HEK293 (cell line): Measurements from ENCODE around the gene UGT1A9.

Source experiments
- CTCF ChIA-PET: fragments of 350-600 bp; formaldehyde crosslinking; extraction: SDS; loops from one replicate; lab custom pipeline; 2021; ENCODE audit warnings: antibody characterized with exemption; lab: Yijun Ruan, JAX
- POLR2A ChIA-PET: fragments of 300-600 bp; formaldehyde crosslinking; extraction: SDS; loops from one replicate; lab custom pipeline; 2020; ENCODE audit warnings: antibody characterized with exemption, inconsistent platforms; lab: Yijun Ruan, JAX
- H3K27ac ChIP-seq: fragments of 200-500 bp; sonication (Bioruptor generic); 2 replicates; pipeline ENCODE4 v1.5.1; 2014; ENCODE audit warnings: low read depth, low read length, control low read depth, inconsistent platforms; ENCODE audit errors: extremely low read depth
- H3K36me3 ChIP-seq, 2 experiments: fragments of 200-500 bp in 1 of 2; sonication (Bioruptor generic) in 1 of 2; 1 replicate in 1 of 2; 2 replicates in 1 of 2; pipeline ENCODE4 v1.5.1; 2014 to 2017; ENCODE audit warnings: inconsistent platforms in 2 of 2, low read length in 2 of 2; ENCODE audit not compliant: control insufficient read depth in 2 of 2, insufficient read depth in 1 of 2
- H3K4me1 ChIP-seq: fragments of 200-500 bp; sonication (Bioruptor generic); 2 replicates; pipeline ENCODE4 v1.5.1; 2014; ENCODE audit warnings: mild to moderate bottlenecking, low read length, inconsistent platforms; ENCODE audit not compliant: control insufficient read depth, insufficient read depth
- H3K4me3 ChIP-seq: 2 replicates; pipeline ENCODE4 v1.5.1; 2011; ENCODE audit warnings: low read depth, mild to moderate bottlenecking, control low read depth, low read length, moderate library complexity
- H3K9me3 ChIP-seq: fragments of 200-500 bp; sonication (Bioruptor generic); 2 replicates; pipeline ENCODE4 v1.5.1; 2014; ENCODE audit warnings: low read depth, low read length, inconsistent platforms; ENCODE audit not compliant: control insufficient read depth, insufficient read depth
- MZF1 ChIP-seq: fragments of 450-650 bp; formaldehyde crosslinking; IDR thresholded peaks from 2 replicates; pipeline ENCODE4 v1.5.1; 2017; ENCODE audit warnings: missing biosample characterization, missing genetic modification characterization, borderline replicate concordance
- PRDM2 ChIP-seq: fragments of 450-650 bp; formaldehyde crosslinking; IDR thresholded peaks from 2 replicates; pipeline ENCODE4 v1.5.1; 2016; ENCODE audit warnings: missing biosample characterization, missing genetic modification characterization, borderline replicate concordance
- REPIN1 ChIP-seq: fragments of 450-650 bp; formaldehyde crosslinking; IDR thresholded peaks from 2 replicates; pipeline ENCODE4 v1.5.1; 2017; ENCODE audit warnings: missing biosample characterization, missing genetic modification characterization, low read depth
- SP7 ChIP-seq: fragments of 450-650 bp; formaldehyde crosslinking; IDR thresholded peaks from 2 replicates; pipeline ENCODE4 v1.5.1; 2016; ENCODE audit warnings: missing biosample characterization, missing genetic modification characterization
- ZBTB48 ChIP-seq: fragments of 450-650 bp; formaldehyde crosslinking; IDR thresholded peaks from 2 replicates; pipeline ENCODE4 v1.5.1; 2016; ENCODE audit warnings: missing biosample characterization, missing genetic modification characterization
- ZFP3 ChIP-seq: fragments of 450-650 bp; formaldehyde crosslinking; IDR thresholded peaks from 2 replicates; pipeline ENCODE4 v1.5.1; 2016; ENCODE audit warnings: low read depth, missing biosample characterization, missing genetic modification characterization
- ZNF121 ChIP-seq: fragments of 450-650 bp; formaldehyde crosslinking; IDR thresholded peaks from 2 replicates; pipeline ENCODE4 v1.5.1; 2016; ENCODE audit warnings: missing biosample characterization, missing genetic modification characterization
- ZNF16 ChIP-seq: fragments of 450-650 bp; formaldehyde crosslinking; IDR thresholded peaks from 2 replicates; pipeline ENCODE4 v1.5.1; 2016; ENCODE audit warnings: low read depth, missing biosample characterization, missing genetic modification characterization
- ZNF366 ChIP-seq: fragments of 450-650 bp; formaldehyde crosslinking; conservative IDR thresholded peaks from 2 replicates; pipeline ENCODE4 v1.5.1; 2016; ENCODE audit warnings: missing biosample characterization, missing genetic modification characterization
- ZNF510 ChIP-seq: fragments of 450-650 bp; formaldehyde crosslinking; IDR thresholded peaks from 2 replicates; pipeline ENCODE4 v1.5.1; 2018; ENCODE audit warnings: mild to moderate bottlenecking, missing genetic modification characterization, missing biosample characterization; ENCODE audit not compliant: insufficient replicate concordance
- ZNF645 ChIP-seq: fragments of 450-650 bp; formaldehyde crosslinking; IDR thresholded peaks from 2 replicates; pipeline ENCODE4; 2016; ENCODE audit warnings: missing biosample characterization, missing genetic modification characterization
- ZNF707 ChIP-seq: fragments of 450-650 bp; formaldehyde crosslinking; IDR thresholded peaks from 2 replicates; pipeline ENCODE4 v1.5.1; 2016; ENCODE audit warnings: missing biosample characterization, missing genetic modification characterization
- ZNF777 ChIP-seq: fragments of 450-650 bp; formaldehyde crosslinking; IDR thresholded peaks from 2 replicates; pipeline ENCODE4 v1.5.1; 2017; ENCODE audit warnings: missing biosample characterization, missing genetic modification characterization, borderline replicate concordance
- TF ChIP-seq, protein P1 (sequence below): fragments of 450-650 bp; formaldehyde crosslinking; IDR thresholded peaks from 2 replicates; pipeline ENCODE4 v1.5.1; 2016; ENCODE audit warnings: missing biosample characterization, missing genetic modification characterization
- TF ChIP-seq, protein P2 (sequence below): fragments of 450-650 bp; formaldehyde crosslinking; conservative IDR thresholded peaks from 2 replicates; pipeline ENCODE4 v1.5.1; 2016; ENCODE audit warnings: low read depth, missing biosample characterization, missing genetic modification characterization
- TF ChIP-seq, protein P3 (sequence below): sonication (generic); formaldehyde crosslinking; IDR thresholded peaks from 2 replicates; pipeline ENCODE4 v1.8.1; 2022; ENCODE audit warnings: mild to moderate bottlenecking, moderate library complexity, missing genetic modification reagents
- TF ChIP-seq, protein P4 (sequence below): fragments of 450-650 bp; formaldehyde crosslinking; IDR thresholded peaks from 2 replicates; pipeline ENCODE4 v1.5.1; 2016; ENCODE audit warnings: missing biosample characterization, missing genetic modification characterization
- TF ChIP-seq, protein P5 (sequence below): fragments of 450-650 bp; formaldehyde crosslinking; IDR thresholded peaks from 2 replicates; pipeline ENCODE4 v1.5.1; 2017; ENCODE audit warnings: missing biosample characterization, missing genetic modification characterization

The UGT1A9 gene

GRCh38 chr2:233686928-233687327 lies 15.2 kb downstream of the UGT1A9 start (continued):
- no peak for TF ChIP-seq PRDM2 (tag by site-specific recombination)

- CTCF ChIA-PET = no interaction called here
Measured at GRCh38 chr2:233688341-233688740, 16.6 kb downstream of the UGT1A9 start.

GRCh38 chr2:233689031-233689430 lies 17.3 kb downstream of the UGT1A9 start:
- ChIA-PET POLR2A (no interaction called here), CTCF (no interaction called here)
- Histone ChIP-seq H3K27ac (no peak overlapping the region), H3K4me3 (no peak overlapping the region), H3K4me1 (no peaks in the 10 kb centered on the region), H3K36me3 (no peaks in the 10 kb centered on the region), H3K9me3 (no peaks in the 10 kb centered on the region)
- no peak for TF ChIP-seq ZNF16 (tag by site-specific recombination)
- no peak for TF ChIP-seq ZNF366
- TF ChIP-seq ZNF645 (tag by site-specific recombination) = no peak
- TF ChIP-seq SP7 (tag by site-specific recombination) = no peak
- TF ChIP-seq, protein P1, sequence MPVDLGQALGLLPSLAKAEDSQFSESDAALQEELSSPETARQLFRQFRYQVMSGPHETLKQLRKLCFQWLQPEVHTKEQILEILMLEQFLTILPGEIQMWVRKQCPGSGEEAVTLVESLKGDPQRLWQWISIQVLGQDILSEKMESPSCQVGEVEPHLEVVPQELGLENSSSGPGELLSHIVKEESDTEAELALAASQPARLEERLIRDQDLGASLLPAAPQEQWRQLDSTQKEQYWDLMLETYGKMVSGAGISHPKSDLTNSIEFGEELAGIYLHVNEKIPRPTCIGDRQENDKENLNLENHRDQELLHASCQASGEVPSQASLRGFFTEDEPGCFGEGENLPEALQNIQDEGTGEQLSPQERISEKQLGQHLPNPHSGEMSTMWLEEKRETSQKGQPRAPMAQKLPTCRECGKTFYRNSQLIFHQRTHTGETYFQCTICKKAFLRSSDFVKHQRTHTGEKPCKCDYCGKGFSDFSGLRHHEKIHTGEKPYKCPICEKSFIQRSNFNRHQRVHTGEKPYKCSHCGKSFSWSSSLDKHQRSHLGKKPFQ (tag by site-specific recombination) = no peak
- TF ChIP-seq, protein P2, sequence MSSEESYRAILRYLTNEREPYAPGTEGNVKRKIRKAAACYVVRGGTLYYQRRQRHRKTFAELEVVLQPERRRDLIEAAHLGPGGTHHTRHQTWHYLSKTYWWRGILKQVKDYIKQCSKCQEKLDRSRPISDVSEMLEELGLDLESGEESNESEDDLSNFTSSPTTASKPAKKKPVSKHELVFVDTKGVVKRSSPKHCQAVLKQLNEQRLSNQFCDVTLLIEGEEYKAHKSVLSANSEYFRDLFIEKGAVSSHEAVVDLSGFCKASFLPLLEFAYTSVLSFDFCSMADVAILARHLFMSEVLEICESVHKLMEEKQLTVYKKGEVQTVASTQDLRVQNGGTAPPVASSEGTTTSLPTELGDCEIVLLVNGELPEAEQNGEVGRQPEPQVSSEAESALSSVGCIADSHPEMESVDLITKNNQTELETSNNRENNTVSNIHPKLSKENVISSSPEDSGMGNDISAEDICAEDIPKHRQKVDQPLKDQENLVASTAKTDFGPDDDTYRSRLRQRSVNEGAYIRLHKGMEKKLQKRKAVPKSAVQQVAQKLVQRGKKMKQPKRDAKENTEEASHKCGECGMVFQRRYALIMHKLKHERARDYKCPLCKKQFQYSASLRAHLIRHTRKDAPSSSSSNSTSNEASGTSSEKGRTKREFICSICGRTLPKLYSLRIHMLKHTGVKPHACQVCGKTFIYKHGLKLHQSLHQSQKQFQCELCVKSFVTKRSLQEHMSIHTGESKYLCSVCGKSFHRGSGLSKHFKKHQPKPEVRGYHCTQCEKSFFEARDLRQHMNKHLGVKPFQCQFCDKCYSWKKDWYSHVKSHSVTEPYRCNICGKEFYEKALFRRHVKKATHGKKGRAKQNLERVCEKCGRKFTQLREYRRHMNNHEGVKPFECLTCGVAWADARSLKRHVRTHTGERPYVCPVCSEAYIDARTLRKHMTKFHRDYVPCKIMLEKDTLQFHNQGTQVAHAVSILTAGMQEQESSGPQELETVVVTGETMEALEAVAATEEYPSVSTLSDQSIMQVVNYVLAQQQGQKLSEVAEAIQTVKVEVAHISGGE (tag by site-specific recombination) = no peak
- TF ChIP-seq, protein P3, sequence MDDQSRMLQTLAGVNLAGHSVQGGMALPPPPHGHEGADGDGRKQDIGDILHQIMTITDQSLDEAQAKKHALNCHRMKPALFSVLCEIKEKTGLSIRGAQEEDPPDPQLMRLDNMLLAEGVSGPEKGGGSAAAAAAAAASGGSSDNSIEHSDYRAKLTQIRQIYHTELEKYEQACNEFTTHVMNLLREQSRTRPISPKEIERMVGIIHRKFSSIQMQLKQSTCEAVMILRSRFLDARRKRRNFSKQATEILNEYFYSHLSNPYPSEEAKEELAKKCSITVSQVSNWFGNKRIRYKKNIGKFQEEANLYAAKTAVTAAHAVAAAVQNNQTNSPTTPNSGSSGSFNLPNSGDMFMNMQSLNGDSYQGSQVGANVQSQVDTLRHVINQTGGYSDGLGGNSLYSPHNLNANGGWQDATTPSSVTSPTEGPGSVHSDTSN (CRISPR knock-in tag) = no peak
- TF ChIP-seq, protein P4, sequence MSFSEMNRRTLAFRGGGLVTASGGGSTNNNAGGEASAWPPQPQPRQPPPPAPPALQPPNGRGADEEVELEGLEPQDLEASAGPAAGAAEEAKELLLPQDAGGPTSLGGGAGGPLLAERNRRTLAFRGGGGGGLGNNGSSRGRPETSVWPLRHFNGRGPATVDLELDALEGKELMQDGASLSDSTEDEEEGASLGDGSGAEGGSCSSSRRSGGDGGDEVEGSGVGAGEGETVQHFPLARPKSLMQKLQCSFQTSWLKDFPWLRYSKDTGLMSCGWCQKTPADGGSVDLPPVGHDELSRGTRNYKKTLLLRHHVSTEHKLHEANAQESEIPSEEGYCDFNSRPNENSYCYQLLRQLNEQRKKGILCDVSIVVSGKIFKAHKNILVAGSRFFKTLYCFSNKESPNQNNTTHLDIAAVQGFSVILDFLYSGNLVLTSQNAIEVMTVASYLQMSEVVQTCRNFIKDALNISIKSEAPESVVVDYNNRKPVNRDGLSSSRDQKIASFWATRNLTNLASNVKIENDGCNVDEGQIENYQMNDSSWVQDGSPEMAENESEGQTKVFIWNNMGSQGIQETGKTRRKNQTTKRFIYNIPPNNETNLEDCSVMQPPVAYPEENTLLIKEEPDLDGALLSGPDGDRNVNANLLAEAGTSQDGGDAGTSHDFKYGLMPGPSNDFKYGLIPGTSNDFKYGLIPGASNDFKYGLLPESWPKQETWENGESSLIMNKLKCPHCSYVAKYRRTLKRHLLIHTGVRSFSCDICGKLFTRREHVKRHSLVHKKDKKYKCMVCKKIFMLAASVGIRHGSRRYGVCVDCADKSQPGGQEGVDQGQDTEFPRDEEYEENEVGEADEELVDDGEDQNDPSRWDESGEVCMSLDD (tag by site-specific recombination) = no peak
- TF ChIP-seq ZNF510 = no peak
- TF ChIP-seq, protein P5, sequence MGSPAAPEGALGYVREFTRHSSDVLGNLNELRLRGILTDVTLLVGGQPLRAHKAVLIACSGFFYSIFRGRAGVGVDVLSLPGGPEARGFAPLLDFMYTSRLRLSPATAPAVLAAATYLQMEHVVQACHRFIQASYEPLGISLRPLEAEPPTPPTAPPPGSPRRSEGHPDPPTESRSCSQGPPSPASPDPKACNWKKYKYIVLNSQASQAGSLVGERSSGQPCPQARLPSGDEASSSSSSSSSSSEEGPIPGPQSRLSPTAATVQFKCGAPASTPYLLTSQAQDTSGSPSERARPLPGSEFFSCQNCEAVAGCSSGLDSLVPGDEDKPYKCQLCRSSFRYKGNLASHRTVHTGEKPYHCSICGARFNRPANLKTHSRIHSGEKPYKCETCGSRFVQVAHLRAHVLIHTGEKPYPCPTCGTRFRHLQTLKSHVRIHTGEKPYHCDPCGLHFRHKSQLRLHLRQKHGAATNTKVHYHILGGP (tag by site-specific recombination) = no peak

More at GRCh38 chr2:233688341-233688740, 16.6 kb downstream of the UGT1A9 start:
- Histone ChIP-seq H3K9me3 (no peaks in the 10 kb centered on the region), H3K27ac (no peak overlapping the region), H3K4me1 (no peaks in the 10 kb centered on the region), H3K36me3 (no peaks in the 10 kb centered on the region), H3K4me3 (no peak overlapping the region)
- TF ChIP-seq ZFP3 (tag by site-specific recombination) (no peak), MZF1 (tag by site-specific recombination) (no peak), ZBTB48 (tag by site-specific recombination) (no peak), ZNF707 (tag by site-specific recombination) (no peak), ZNF121 (tag by site-specific recombination) (no peak), REPIN1 (no peak), ZNF777 (tag by site-specific recombination) (no peak)
- POLR2A ChIA-PET = no interaction called here
